SU-DHL-6 (cell line): Measurements from ENCODE around the gene FSTL4.

Experiments
- CTCF ChIP-seq: fragments of 200-600 bp; sonication (generic); IDR thresholded peaks from one replicate; pipeline ENCODE4 v1.5.1; 2017; ENCODE audit warnings: antibody characterized with exemption, mild to moderate bottlenecking, low read length, moderate library complexity; ENCODE audit not compliant: insufficient read depth, poor library complexity, severe bottlenecking
- EZH2phosphoT487 ChIP-seq: fragments of 200-600 bp; sonication (generic), shearing (Covaris generic); conservative IDR thresholded peaks from 2 replicates; pipeline ENCODE4 v1.6.1; 2018; ENCODE audit warnings: mild to moderate bottlenecking, antibody characterized with exemption, low read length, moderate library complexity, mixed read lengths

- no peak for TF ChIP-seq CTCF
- TF ChIP-seq EZH2phosphoT487: no peak
These were observed 173.9 kb downstream of the FSTL4 start for GRCh38 chr5:133438487-133438886.
